ENCODE results near the gene BPIFA2.
"Not testable (repeated sequence)": the region's sequence is repeated elsewhere in the genome, so short reads cannot be mapped to it uniquely, and the experiment has no call there.

Gene BPIFA2

GRCh38 chr20:33162313-33162712 lies 5.6 kb upstream of the BPIFA2 start:
- DNase-seq (ENCODE audit: low read depth) = no peak

GRCh38 chr20:33162753-33163152 lies 5.2 kb upstream of the BPIFA2 start:
- DNase-seq (ENCODE audit: low read depth) = no peak

GRCh38 chr20:33163856-33164762 lies 3.9 kb upstream of the BPIFA2 start:
- no peak for DNase-seq (ENCODE audit: low read depth)

- no peak for DNase-seq (ENCODE audit: low read depth)
Measured at GRCh38 chr20:33164763-33165095, 3.2 kb upstream of the BPIFA2 start.

GRCh38 chr20:33165416-33166055 lies 2.4 kb upstream of the BPIFA2 start:
- no peak for DNase-seq (ENCODE audit: low read depth)

GRCh38 chr20:33166533-33167113 lies 1.3 kb upstream of the BPIFA2 start:
- no peak for DNase-seq (ENCODE audit: low read depth)

GRCh38 chr20:33169176-33169794 lies 1.3 kb downstream of the BPIFA2 start:
- DNase-seq (ENCODE audit: low read depth) = no peak

GRCh38 chr20:33172781-33173180 lies 4.8 kb downstream of the BPIFA2 start:
- DNase-seq (ENCODE audit: low read depth) = no peak

- no peak for DNase-seq (ENCODE audit: low read depth)
Measured at GRCh38 chr20:33175123-33175522, 7.2 kb downstream of the BPIFA2 start.

GRCh38 chr20:33176101-33176500 lies 8.1 kb downstream of the BPIFA2 start:
- no peak for DNase-seq (ENCODE audit: low read depth)

GRCh38 chr20:33177866-33178265 lies 9.9 kb downstream of the BPIFA2 start:
- no peak for DNase-seq (ENCODE audit: low read depth)

- DNase-seq (ENCODE audit: low read depth) = no peak
Measured at GRCh38 chr20:33178726-33179125, 10.8 kb downstream of the BPIFA2 start.

GRCh38 chr20:33180169-33180568 lies 12.2 kb downstream of the BPIFA2 start:
- no peak for DNase-seq (ENCODE audit: low read depth)

GRCh38 chr20:33181482-33182093 lies 13.6 kb downstream of the BPIFA2 start:
- no peak for DNase-seq (ENCODE audit: low read depth)

GRCh38 chr20:33183312-33183711 lies 15.4 kb downstream of the BPIFA2 start:
- DNase-seq (ENCODE audit: low read depth) = no peak

GRCh38 chr20:33185031-33185590 lies 17.2 kb downstream of the BPIFA2 start:
- DNase-seq (ENCODE audit: low read depth) = not testable (repeated sequence)

GRCh38 chr20:33187491-33187890 lies 19.5 kb downstream of the BPIFA2 start:
- no peak for DNase-seq (ENCODE audit: low read depth)

GRCh38 chr20:33188421-33188820 lies 20.5 kb downstream of the BPIFA2 start:
- no peak for DNase-seq (ENCODE audit: low read depth)

- DNase-seq (ENCODE audit: low read depth) = no peak
Measured at GRCh38 chr20:33191484-33191883, 23.5 kb downstream of the BPIFA2 start.

- DNase-seq (ENCODE audit: low read depth) = no peak
Measured at GRCh38 chr20:33191955-33192354, 24.0 kb downstream of the BPIFA2 start.

- DNase-seq (ENCODE audit: low read depth) = no peak
Measured at GRCh38 chr20:33192912-33193501, 25.0 kb downstream of the BPIFA2 start.

GRCh38 chr20:33199026-33199425 lies 31.1 kb downstream of the BPIFA2 start:
- DNase-seq (ENCODE audit: low read depth) = no peak
